HG03575 (cell line): ENCODE data around the gene MTAP.

Source experiments
- ATAC-seq: cut with Tn5 transposase; IDR thresholded peaks from one replicate; pipeline ENCODE4 v1.9.1; 2021; ENCODE audit not compliant: unreplicated experiment, insufficient number of reproducible peaks, low FRiP score; ENCODE audit errors: extremely low read depth

MTAP gene

GRCh38 chr9:21890696-21891095 is 88.3 kb downstream of the MTAP start:
- ATAC-seq, result no peak

- ATAC-seq, result no peak
Measured at GRCh38 chr9:21901546-21901945, 99.1 kb downstream of the MTAP start.

- ATAC-seq, result no peak
Measured at GRCh38 chr9:21902136-21902535, 99.7 kb downstream of the MTAP start.

- no peak for ATAC-seq
Measured at GRCh38 chr9:21903380-21903965, 101.0 kb downstream of the MTAP start.

- ATAC-seq, result no peak
Measured at GRCh38 chr9:21904371-21904770, 101.9 kb downstream of the MTAP start.

- no peak for ATAC-seq
Measured at GRCh38 chr9:21904776-21905175, 102.3 kb downstream of the MTAP start.

- no peak for ATAC-seq
Measured at GRCh38 chr9:21906213-21906612, 103.8 kb downstream of the MTAP start.

- no peak for ATAC-seq
Measured at GRCh38 chr9:21906881-21907280, 104.4 kb downstream of the MTAP start.

GRCh38 chr9:21919377-21920362 is 117.2 kb downstream of the MTAP start:
- peak; percentile 71 for ATAC-seq

- ATAC-seq, result no peak
Measured at GRCh38 chr9:21923694-21924093, 121.3 kb downstream of the MTAP start.

GRCh38 chr9:21927752-21928151 is 125.3 kb downstream of the MTAP start:
- ATAC-seq, result no peak

GRCh38 chr9:21931428-21931827 is 129.0 kb downstream of the MTAP start:
- no peak for ATAC-seq

GRCh38 chr9:21933281-21933680 is 130.8 kb downstream of the MTAP start:
- ATAC-seq, result no peak

- ATAC-seq, result no peak
Measured at GRCh38 chr9:21933865-21934264, 131.4 kb downstream of the MTAP start.

GRCh38 chr9:21935631-21936030 is 133.2 kb downstream of the MTAP start:
- no peak for ATAC-seq

GRCh38 chr9:21936161-21936560 is 133.7 kb downstream of the MTAP start:
- ATAC-seq, result no peak

GRCh38 chr9:21941337-21941995 is 139.0 kb downstream of the MTAP start:
- ATAC-seq, result no peak

GRCh38 chr9:21943464-21943863 is 141.0 kb downstream of the MTAP start:
- ATAC-seq, result no peak

- no peak for ATAC-seq
Measured at GRCh38 chr9:21945606-21946005, 143.2 kb downstream of the MTAP start.

GRCh38 chr9:21958833-21959232 is 156.4 kb downstream of the MTAP start:
- no peak for ATAC-seq
